Activated CD8-positive, alpha-beta T cell treated with anti-CD3 and anti-CD28 coated beads for 36 hours (primary cell): Measurements from ENCODE around the gene IFNG. TPM values are rescaled to one million over a fixed set of nuclear protein-coding genes. Genes with fewer than 3 reads are reported as not detected.

ENCODE experiments used
- ATAC-seq: fragments of 200-7000 bp; cut with Tn5 transposase; one replicate; pipeline ENCODE4 v1.10.0; 2021; ENCODE audit warnings: mild to moderate bottlenecking, moderate library complexity
- CTCF ChIA-PET: fragments of 350-600 bp; sonication (Branson Sonifier 250); formaldehyde crosslinking; loops from one replicate; lab custom pipeline; 2021; ENCODE audit warnings: antibody characterized with exemption; lab: Charles Lee
- POLR2A ChIA-PET: fragments of 350-600 bp; sonication (Branson Sonifier 250); formaldehyde crosslinking; loops from one replicate; lab custom pipeline; 2021; ENCODE audit warnings: antibody characterized with exemption; lab: Charles Lee
- DNase-seq: peaks from one replicate; pipeline ENCODE4 v3.0.0-alpha.2; 2020
- H3K27ac Mint-ChIP-seq: one replicate; pipeline ENCODE4 v1.8.0; 2021; ENCODE audit warnings: mild to moderate bottlenecking, mixed read lengths
- H3K27me3 Mint-ChIP-seq: one replicate; pipeline ENCODE4 v1.8.0; 2021; ENCODE audit warnings: mixed read lengths
- H3K36me3 Mint-ChIP-seq: one replicate; pipeline ENCODE4 v1.8.0; 2021; ENCODE audit warnings: low read depth, mixed read lengths
- H3K4me1 Mint-ChIP-seq: one replicate; pipeline ENCODE4 v1.8.0; 2021; ENCODE audit warnings: low read depth, mixed read lengths
- H3K4me3 Mint-ChIP-seq: one replicate; pipeline ENCODE4 v1.8.0; 2021; ENCODE audit warnings: mild to moderate bottlenecking, moderate library complexity, mixed read lengths
- H3K9me3 Mint-ChIP-seq: one replicate; pipeline ENCODE4 v1.8.0; 2021; ENCODE audit warnings: mixed read lengths
- intact Hi-C: fragments of 100-400 bp; cut with micrococcal nuclease; formaldehyde crosslinking; loops from one replicate; pipeline ENCODE4 v1.10.0; 2022
- total RNA-seq, 2 experiments: library from RNA; stranded (reverse); gene quantifications; one replicate each; pipeline ENCODE4 v1.2.3, GENCODE V29; 2021
- TF ChIP-seq, protein P1 (sequence below): fragments of 200-600 bp; IDR thresholded peaks from one replicate; pipeline ENCODE4 v1.8.0; 2022; ENCODE audit warnings: antibody characterized with exemption, mild to moderate bottlenecking

IFNG gene
- total RNA-seq, 2 experiments from 2014 or later, result 42.7 to 43.6 TPM

DNA sequence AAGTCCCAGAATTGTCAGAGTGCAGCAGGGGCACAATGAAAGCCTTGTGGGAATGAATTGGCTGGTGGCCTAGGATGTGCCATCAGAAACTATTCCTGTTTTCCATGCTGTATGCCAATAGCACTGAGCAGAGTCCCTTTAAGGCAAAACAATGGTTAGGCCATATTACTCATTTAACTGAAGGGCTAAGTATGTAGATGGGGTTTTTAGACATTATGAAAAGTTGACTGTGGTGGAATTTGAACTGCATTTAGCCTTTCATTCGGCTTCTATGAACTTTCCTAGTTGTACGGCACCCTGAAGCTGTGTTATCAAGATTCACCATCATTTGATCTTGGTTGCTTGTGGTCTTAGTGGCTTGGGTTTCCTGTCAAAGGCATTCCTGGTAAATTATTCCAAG lies 41.3 kb upstream of the IFNG start:
- H3K36me3 Mint-ChIP-seq, result no peaks in the 10 kb centered on the region
- intact Hi-C loops, result loop anchor here (10.0 kb wide), 1 partner anchor 156 kb away; no protein-coding TSS in a partner anchor
- H3K27ac Mint-ChIP-seq, result no peak overlapping the region
- TF ChIP-seq, protein P1, sequence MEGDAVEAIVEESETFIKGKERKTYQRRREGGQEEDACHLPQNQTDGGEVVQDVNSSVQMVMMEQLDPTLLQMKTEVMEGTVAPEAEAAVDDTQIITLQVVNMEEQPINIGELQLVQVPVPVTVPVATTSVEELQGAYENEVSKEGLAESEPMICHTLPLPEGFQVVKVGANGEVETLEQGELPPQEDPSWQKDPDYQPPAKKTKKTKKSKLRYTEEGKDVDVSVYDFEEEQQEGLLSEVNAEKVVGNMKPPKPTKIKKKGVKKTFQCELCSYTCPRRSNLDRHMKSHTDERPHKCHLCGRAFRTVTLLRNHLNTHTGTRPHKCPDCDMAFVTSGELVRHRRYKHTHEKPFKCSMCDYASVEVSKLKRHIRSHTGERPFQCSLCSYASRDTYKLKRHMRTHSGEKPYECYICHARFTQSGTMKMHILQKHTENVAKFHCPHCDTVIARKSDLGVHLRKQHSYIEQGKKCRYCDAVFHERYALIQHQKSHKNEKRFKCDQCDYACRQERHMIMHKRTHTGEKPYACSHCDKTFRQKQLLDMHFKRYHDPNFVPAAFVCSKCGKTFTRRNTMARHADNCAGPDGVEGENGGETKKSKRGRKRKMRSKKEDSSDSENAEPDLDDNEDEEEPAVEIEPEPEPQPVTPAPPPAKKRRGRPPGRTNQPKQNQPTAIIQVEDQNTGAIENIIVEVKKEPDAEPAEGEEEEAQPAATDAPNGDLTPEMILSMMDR, result no peak
- POLR2A ChIA-PET, result interaction anchor here (1.4 kb wide), 1 partner anchor 38 kb away, joined by 4 read pairs; no protein-coding TSS in a partner anchor
- peaks cover 45% of the 10 kb centered on the region for H3K4me1 Mint-ChIP-seq
- H3K27me3 Mint-ChIP-seq, result no peaks in the 10 kb centered on the region
- no peaks in the 10 kb centered on the region for H3K9me3 Mint-ChIP-seq
- H3K4me3 Mint-ChIP-seq, result no peak overlapping the region
- ATAC-seq, result peak; percentile 49
- CTCF ChIA-PET, result interaction anchor here (1.2 kb wide), 1 partner anchor 116 kb away, joined by 4 read pairs; no protein-coding TSS in a partner anchor
- no peak for DNase-seq

DNA sequence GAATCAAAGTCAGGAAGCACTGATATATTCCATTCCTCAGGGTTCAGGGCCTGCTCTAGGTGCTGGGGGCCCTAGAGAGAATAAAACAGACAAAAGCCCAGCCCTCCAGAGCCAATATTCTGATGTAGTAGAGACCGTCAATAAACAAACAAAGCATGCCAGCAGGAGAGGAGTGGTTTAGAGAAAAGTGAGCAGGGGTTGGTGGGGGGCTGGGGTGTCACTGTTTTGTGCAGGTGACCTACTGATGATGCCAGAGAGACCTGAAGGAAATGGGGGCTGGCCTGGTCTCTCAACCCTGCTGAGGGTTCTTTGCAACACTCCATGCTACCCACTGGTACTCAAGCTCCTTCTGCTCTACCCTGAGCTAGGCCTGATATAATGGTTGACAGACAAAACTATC lies 39.6 kb upstream of the IFNG start:
- ATAC-seq, result no peak
- ChIA-PET CTCF (interaction anchor here (1.0 to 1.2 kb wide), 2 partner anchors 118 to 197 kb away, joined by 3 to 4 read pairs; no protein-coding TSS in a partner anchor), POLR2A (no interaction called here)
- H3K27me3 Mint-ChIP-seq, result no peaks in the 10 kb centered on the region
- peaks cover 49% of the 10 kb centered on the region for H3K4me1 Mint-ChIP-seq
- H3K9me3 Mint-ChIP-seq, result no peaks in the 10 kb centered on the region
- intact Hi-C loops, result no loop called here
- H3K36me3 Mint-ChIP-seq, result no peaks in the 10 kb centered on the region
- no peak for DNase-seq
- peak overlapping the region; percentile 95 for H3K27ac Mint-ChIP-seq
- TF ChIP-seq, protein P1, result no peak
- H3K4me3 Mint-ChIP-seq, result peak overlapping the region; percentile 66

DNA sequence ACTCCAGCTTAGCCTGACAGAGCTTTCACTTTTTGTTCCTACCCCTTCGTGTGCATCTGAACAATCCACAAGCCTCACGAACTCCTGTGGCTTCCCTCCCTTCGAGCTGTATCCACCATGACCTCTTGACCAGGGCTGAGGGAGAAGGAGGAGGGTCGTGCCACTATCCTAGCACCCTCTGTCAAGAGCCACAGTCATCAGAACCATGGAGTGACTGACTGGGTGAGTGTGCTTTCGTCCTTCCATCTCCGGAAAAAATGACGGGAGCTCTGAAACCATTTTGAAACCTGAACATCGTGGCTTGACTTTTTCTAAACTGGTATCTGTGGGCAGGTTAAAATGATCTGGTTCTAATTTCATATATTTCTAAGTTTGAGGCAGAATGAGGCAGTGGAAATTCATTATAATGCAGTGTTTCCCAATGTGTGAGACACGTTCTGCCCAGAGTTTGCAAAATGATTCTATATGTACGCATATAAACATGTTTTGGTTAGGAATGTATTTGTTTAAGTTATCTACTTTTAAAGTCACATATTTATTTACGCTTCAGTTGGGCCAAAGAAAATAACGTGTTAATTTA lies 39.1 kb upstream of the IFNG start:
- POLR2A ChIA-PET, result no interaction called here
- H3K9me3 Mint-ChIP-seq, result no peaks in the 10 kb centered on the region
- peaks cover 47% of the 10 kb centered on the region for H3K4me1 Mint-ChIP-seq
- no peaks in the 10 kb centered on the region for H3K27me3 Mint-ChIP-seq
- peak; percentile 44 for DNase-seq
- H3K36me3 Mint-ChIP-seq, result no peaks in the 10 kb centered on the region
- H3K27ac Mint-ChIP-seq, result peak overlapping the region; percentile 95
- intact Hi-C loops, result no loop called here
- ATAC-seq, result peak; percentile 59
- CTCF ChIA-PET, result interaction anchor here (1.0 to 2.0 kb wide), 3 partner anchors 119 to 197 kb away, joined by 3 to 13 read pairs (median 4); no protein-coding TSS in a partner anchor
- TF ChIP-seq, protein P1, result no peak
- peak overlapping the region; percentile 66 for H3K4me3 Mint-ChIP-seq

DNA sequence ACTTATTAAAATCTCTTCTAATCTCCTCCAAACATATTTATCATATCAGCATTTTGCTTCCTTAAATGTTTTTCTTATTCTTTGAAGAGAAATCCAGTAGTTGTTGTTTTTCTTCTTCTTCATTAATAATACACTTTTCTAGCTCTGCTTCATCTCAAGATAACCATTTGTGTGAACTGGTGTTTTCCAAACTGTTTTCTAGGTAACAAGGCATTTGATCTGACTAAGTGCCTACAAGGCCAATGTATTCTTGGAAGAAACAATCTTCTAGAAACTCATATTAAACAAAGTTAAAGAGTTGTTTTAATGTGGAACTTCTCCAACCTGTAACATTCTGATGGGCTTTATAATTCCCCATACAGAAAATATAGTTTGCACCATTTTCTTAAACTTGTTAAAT lies 30.8 kb upstream of the IFNG start:
- no peak for DNase-seq
- no peaks in the 10 kb centered on the region for H3K9me3 Mint-ChIP-seq
- peak overlapping the region; percentile 74 for H3K27ac Mint-ChIP-seq
- intact Hi-C loops, result no loop called here
- ATAC-seq, result no peak
- TF ChIP-seq, protein P1, result no peak
- no peak overlapping the region for H3K4me3 Mint-ChIP-seq
- H3K36me3 Mint-ChIP-seq, result no peaks in the 10 kb centered on the region
- peaks cover 49% of the 10 kb centered on the region for H3K4me1 Mint-ChIP-seq
- peaks cover 3% of the 10 kb centered on the region for H3K27me3 Mint-ChIP-seq
- ChIA-PET POLR2A (interaction anchor here (1.8 kb wide), 1 partner anchor 70 kb away, joined by 7 read pairs; no protein-coding TSS in a partner anchor), CTCF (interaction anchor here (0.7 to 1.8 kb wide), 6 partner anchors 9 to 153 kb away, joined by 3 to 4 read pairs (median 3); no protein-coding TSS in a partner anchor)

DNA sequence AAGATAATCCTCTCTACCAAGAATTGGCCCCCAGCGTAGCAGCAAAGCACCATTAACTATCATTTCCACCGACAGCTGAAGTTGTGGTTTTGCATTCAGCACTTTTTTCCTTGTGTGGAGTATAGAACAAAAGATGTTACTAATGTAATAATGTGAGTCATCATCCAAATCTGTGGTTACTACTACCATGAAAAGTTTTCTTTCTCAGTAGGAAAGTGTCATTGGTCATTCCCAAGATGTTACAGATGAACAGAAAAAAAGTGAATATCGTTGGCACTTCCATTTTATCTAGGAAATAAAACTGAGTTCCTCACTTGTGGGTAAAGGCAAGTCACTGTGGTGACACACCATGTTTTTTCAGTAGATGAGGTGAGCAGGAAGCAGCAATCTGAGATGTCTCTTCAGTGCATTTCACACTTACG lies 30.3 kb upstream of the IFNG start:
- Mint-ChIP-seq H3K36me3 (no peaks in the 10 kb centered on the region), H3K4me1 (peaks cover 45% of the 10 kb centered on the region), H3K27me3 (peaks cover 3% of the 10 kb centered on the region), H3K9me3 (no peaks in the 10 kb centered on the region), H3K4me3 (peak overlapping the region; percentile 6), H3K27ac (peak overlapping the region; percentile 84)
- intact Hi-C loops, result no loop called here
- peak; percentile 68 for DNase-seq
- CTCF ChIA-PET, result interaction anchor here (1.1 to 1.8 kb wide), 5 partner anchors 8 to 149 kb away, joined by 3 to 9 read pairs (median 5); no protein-coding TSS in a partner anchor
- peak; percentile 87 for ATAC-seq
- POLR2A ChIA-PET, result interaction anchor here (1.8 kb wide), 1 partner anchor 70 kb away, joined by 7 read pairs; no protein-coding TSS in a partner anchor
- TF ChIP-seq, protein P1, result no peak
